HG02678 (cell line): ENCODE results near the gene CDC42EP2.
"Not testable (repeated sequence)": the region's sequence is repeated elsewhere in the genome, so short reads cannot be mapped to it uniquely, and the experiment has no call there.

Source experiments
- ATAC-seq: cut with Tn5 transposase; IDR thresholded peaks from one replicate; pipeline ENCODE4 v1.9.1; 2021; ENCODE audit warnings: mild to moderate bottlenecking, moderate library complexity; ENCODE audit not compliant: unreplicated experiment

Gene CDC42EP2

GRCh38 chr11:65317025-65317786, 2.5 kb downstream of the CDC42EP2 start:
- ATAC-seq, result no peak

GRCh38 chr11:65320386-65321075, 5.9 kb downstream of the CDC42EP2 start:
- no peak for ATAC-seq

- ATAC-seq, result no peak
Measured at GRCh38 chr11:65321076-65321475, 6.4 kb downstream of the CDC42EP2 start.

- no peak for ATAC-seq
Measured at GRCh38 chr11:65321828-65322485, 7.3 kb downstream of the CDC42EP2 start.

GRCh38 chr11:65323813-65324212, 9.1 kb downstream of the CDC42EP2 start:
- ATAC-seq, result no peak

GRCh38 chr11:65325435-65325834, 10.8 kb downstream of the CDC42EP2 start:
- ATAC-seq, result no peak

- no peak for ATAC-seq
Measured at GRCh38 chr11:65327021-65327420, 12.4 kb downstream of the CDC42EP2 start.

GRCh38 chr11:65329478-65329877, 14.8 kb downstream of the CDC42EP2 start:
- no peak for ATAC-seq

- ATAC-seq, result no peak
Measured at GRCh38 chr11:65329944-65330403, 15.3 kb downstream of the CDC42EP2 start.

GRCh38 chr11:65330544-65330943, 15.9 kb downstream of the CDC42EP2 start:
- ATAC-seq, result no peak

GRCh38 chr11:65332591-65332990, 17.9 kb downstream of the CDC42EP2 start:
- ATAC-seq, result not testable (repeated sequence)

GRCh38 chr11:65334696-65335295, 20.1 kb downstream of the CDC42EP2 start:
- ATAC-seq, result no peak

- no peak for ATAC-seq
Measured at GRCh38 chr11:65338676-65339075, 24.0 kb downstream of the CDC42EP2 start.

GRCh38 chr11:65340226-65340625, 25.6 kb downstream of the CDC42EP2 start:
- no peak for ATAC-seq

- no peak for ATAC-seq
Measured at GRCh38 chr11:65341856-65342255, 27.2 kb downstream of the CDC42EP2 start.

- no peak for ATAC-seq
Measured at GRCh38 chr11:65351511-65351910, 36.8 kb downstream of the CDC42EP2 start.

- no peak for ATAC-seq
Measured at GRCh38 chr11:65352783-65353182, 38.1 kb downstream of the CDC42EP2 start.

GRCh38 chr11:65353376-65353775, 38.7 kb downstream of the CDC42EP2 start:
- ATAC-seq, result no peak

GRCh38 chr11:65353900-65354264, 39.2 kb downstream of the CDC42EP2 start:
- ATAC-seq, result no peak

- peak; percentile 89 for ATAC-seq
Measured at GRCh38 chr11:65354265-65355012, 39.8 kb downstream of the CDC42EP2 start, which contains the start of gene TIGD3. Gene TIGD3 (plus strand): TSS chr11:65354751. CDS start chr11:65355809, 1,058 bp downstream.
